ENCODE measurements around the gene EPHB2.

Gene EPHB2

DNA sequence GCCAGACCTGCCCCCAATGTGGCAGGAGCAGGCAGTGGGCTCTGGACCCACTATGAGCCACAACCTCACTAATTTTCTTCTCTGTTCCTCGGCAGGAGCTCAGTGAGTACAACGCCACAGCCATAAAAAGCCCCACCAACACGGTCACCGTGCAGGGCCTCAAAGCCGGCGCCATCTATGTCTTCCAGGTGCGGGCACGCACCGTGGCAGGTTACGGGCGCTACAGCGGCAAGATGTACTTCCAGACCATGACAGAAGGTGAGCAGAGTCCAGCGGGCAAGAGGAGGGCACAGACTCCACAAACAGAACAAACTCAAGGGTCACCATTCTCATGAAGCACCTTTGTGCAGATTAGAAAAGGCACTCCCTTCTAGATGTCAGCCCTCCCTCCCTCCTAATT is 182.2 kb downstream of the EPHB2 start:
- DNase-seq, result no peak

DNA sequence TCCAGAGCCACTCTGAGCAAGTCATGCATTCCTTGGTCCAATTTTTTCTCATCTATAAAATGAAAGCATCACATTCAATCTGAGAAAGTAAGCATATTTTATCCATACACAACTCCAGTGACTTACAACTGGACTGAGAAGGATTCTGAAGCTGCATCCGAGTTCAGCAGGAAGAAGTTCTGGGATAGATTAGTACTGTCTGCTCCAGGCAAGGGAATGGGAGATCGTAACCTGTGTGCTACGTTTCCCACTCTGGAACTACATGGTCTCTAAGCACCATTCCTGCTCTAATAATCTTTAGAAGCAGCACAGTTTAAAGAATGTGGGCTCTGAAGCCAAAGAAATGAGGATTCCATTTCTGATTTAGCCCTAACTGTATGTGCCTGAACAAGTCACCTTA is 182.7 kb downstream of the EPHB2 start:
- DNase-seq, result no peak

DNA sequence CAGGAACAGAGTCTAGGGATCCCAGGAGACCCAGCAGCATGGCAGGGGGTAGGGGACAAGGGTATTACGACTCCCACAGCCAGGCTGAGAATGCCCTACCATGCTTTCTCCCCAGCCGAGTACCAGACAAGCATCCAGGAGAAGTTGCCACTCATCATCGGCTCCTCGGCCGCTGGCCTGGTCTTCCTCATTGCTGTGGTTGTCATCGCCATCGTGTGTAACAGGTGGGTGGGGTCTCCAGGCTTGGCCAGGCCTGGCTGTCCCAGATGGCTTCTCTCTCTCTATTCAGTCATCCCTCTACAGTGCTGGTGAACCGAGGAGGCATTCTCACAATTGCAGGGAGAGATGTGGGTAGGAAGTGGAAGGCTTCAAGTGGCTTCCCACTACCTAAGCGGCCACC is 184.7 kb downstream of the EPHB2 start:
- DNase-seq, result no peak

DNA sequence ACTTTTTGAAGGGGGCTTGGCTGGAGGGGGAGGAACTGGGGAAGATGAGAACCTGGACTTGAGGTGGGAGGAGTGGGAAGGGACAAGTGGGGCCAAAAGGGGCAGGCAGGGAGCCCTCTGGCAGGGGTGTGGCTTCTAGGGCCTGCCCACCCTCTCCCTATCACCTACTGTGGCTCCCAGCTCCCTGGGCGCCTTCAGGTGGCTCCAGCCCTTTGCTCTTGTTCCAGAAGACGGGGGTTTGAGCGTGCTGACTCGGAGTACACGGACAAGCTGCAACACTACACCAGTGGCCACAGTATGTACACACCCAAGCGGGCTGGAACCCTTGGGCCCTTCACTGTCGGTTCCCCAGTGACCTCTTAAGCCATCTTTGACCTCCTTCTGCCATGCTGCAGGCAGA is 185.5 kb downstream of the EPHB2 start:
- no peak for DNase-seq

DNA sequence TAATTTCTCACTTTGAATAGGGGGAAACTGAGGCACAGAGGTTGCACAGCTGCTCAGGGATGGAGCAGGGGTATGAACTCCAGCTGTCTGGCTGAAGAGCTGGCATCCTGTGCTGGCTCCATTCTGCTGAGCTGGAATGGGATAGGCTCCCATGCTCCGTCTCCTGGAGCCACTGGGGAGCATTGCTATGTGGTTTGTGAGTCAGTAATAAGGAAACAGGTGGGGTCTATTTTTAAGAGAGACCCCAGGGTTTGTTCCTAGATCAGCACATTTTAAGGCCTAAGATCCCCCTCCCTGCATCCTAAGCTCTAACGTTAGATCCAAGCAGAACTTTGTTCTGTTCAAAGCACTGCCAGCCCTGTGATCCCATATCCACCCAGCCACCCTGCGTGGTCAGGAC is 189.8 kb downstream of the EPHB2 start:
- no peak for DNase-seq

- no peak for DNase-seq
Observed at GRCh38 chr1:22903113-22903512, 192.5 kb downstream of the EPHB2 start.

- no peak for DNase-seq
Observed at GRCh38 chr1:22906968-22907367, 196.3 kb downstream of the EPHB2 start.

DNA sequence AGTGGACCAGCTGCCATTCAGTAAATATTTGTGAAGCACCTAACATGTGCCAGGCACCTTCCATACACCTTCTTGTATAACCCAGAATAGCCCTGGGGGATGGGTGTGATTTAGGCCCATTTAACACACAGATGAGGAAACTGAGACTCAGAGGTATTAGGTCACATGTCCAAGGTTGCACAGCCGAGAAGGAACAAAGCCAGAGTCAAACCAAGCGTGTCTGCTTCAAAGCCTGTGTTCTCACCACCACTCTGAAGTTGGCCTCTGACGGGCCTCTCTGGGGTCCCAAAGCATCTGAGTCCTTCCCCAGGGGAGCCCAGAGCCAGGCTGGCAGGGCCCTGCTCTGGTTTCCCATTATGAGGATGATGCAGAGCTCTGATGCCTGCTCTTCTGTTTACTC is 196.9 kb downstream of the EPHB2 start:
- no peak for DNase-seq

DNA sequence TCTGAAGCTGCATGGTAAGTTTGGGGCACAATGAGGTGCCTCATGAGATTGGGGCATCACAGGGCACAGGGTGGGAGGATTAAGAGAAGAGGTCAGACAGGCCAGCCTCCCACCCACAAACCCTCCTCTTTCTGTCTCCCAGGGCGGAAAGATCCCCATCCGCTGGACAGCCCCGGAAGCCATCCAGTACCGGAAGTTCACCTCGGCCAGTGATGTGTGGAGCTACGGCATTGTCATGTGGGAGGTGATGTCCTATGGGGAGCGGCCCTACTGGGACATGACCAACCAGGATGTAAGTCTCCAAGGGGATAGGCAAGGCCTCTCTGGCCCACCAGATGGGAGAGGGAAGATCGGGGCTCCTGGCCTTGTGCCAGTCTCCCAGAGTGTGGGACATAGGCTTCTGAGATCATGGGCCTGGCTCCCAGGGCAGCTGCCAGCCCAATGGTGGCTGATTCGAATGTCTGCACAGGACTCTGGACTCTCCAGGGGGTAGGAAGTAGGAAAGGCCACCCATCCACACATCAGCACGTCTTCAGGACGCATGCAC is 198.3 kb downstream of the EPHB2 start:
- no peak for DNase-seq

GRCh38 chr1:22910286-22910685 is 199.6 kb downstream of the EPHB2 start:
- no peak for DNase-seq

GRCh38 chr1:22910986-22911651 is 200.5 kb downstream of the EPHB2 start:
- DNase-seq, result no peak

DNA sequence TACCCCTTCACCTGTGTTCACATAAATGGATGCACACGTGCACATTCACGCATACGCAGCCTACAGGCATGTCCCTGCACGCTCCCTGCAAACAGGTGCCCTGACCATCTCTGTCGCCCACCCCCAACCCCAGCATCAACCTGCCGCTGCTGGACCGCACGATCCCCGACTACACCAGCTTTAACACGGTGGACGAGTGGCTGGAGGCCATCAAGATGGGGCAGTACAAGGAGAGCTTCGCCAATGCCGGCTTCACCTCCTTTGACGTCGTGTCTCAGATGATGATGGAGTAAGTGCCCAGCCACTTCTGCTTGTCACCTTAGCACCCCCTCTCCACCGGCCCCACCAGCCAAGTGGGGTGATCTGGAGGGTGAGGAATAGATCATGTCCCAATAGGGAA is 201.7 kb downstream of the EPHB2 start:
- DNase-seq, result no peak

DNA sequence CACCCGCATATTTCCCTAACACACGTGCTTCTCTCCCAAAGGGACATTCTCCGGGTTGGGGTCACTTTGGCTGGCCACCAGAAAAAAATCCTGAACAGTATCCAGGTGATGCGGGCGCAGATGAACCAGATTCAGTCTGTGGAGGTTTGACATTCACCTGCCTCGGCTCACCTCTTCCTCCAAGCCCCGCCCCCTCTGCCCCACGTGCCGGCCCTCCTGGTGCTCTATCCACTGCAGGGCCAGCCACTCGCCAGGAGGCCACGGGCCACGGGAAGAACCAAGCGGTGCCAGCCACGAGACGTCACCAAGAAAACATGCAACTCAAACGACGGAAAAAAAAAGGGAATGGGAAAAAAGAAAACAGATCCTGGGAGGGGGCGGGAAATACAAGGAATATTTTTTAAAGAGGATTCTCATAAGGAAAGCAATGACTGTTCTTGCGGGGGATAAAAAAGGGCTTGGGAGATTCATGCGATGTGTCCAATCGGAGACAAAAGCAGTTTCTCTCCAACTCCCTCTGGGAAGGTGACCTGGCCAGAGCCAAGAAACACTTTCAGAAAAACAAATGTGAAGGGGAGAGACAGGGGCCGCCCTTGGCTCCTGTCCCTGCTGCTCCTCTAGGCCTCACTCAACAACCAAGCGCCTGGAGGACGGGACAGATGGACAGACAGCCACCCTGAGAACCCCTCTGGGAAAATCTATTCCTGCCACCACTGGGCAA is 202.9 kb downstream of the EPHB2 start:
- DNase-seq, result no peak

- no peak for DNase-seq
Observed at GRCh38 chr1:22914156-22914555, 203.5 kb downstream of the EPHB2 start.

DNA sequence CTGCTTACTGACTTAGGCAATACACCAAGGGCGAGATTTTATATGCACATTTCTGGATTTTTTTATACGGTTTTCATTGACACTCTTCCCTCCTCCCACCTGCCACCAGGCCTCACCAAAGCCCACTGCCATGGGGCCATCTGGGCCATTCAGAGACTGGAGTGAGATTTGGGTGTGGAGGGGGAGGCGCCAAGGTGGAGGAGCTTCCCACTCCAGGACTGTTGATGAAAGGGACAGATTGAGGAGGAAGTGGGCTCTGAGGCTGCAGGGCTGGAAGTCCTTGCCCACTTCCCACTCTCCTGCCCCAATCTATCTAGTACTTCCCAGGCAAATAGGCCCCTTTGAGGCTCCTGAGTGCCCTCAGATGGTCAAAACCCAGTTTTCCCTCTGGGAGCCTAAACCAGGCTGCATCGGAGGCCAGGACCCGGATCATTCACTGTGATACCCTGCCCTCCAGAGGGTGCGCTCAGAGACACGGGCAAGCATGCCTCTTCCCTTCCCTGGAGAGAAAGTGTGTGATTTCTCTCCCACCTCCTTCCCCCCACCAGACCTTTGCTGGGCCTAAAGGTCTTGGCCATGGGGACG is 204.1 kb downstream of the EPHB2 start:
- no peak for DNase-seq

DNA sequence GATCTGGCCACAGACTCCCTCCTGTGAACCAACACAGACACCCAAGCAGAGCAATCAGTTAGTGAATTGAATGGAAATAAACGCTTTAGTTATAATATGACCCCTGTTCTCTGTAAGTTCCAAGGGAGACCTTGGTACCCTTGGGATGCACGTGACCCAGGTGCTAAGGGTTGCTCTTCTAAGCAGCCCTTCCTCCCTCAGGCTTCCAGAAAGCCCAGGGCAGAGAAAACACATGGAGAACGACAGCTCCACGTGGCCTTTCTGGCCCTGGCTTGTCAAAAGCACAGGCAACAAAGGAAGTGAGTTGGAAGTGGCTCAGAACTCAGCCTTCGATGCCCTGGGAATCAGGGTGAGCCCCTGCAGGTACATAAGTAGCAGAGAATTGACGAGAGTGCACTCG is 204.6 kb downstream of the EPHB2 start:
- DNase-seq, result no peak

DNA sequence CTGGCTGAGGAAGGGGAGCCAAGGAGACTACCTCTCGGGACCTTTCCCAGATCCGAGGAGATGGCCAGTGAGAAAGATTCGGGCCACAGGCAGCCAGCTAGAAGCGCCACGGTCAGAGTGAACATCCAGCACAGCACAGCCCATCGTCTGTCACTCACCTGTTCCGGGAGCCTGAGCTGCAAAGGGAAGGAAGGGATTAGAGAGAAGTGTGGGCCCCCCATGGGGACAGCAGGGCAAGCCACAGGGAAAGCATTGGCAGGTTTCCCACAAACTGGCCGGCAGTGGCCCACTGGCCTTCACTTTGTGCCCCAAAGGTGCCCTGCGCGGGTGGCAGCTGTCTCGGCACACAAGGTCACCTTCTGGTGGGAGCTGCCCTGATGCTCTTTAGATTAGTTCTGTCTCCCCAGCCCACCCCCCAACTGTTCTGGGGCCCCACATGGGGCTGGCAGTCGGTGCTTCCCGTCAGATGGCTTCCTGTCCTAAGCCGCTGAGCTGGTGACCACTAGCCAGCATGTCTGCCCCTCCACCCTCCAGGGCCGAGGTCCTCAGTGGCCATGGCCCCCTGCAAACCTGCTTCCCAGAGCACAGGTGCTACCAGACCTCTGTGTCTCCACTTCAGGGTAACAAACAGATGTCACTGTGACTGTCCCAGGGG is 205.3 kb downstream of the EPHB2 start:
- DNase-seq, result no peak

DNA sequence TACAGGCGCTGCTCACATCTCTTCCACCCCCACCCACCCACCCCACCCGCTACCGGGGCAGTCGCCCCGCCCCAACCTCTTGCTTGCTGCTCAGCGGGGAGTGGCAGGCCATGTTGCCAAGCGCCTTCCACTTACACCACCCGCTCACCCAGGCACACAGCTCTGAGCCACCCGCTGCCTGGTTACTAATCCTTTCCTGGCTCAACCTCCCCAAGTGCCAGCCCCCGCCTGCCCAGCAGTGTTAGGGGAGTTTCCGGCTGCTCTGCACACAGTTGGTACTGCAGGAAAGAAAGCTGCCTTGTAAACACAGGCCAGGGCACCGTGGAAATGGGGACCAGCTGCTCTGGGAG is 205.8 kb downstream of the EPHB2 start:
- no peak for DNase-seq

GRCh38 chr1:22917989-22918388 is 207.3 kb downstream of the EPHB2 start:
- DNase-seq, result no peak

GRCh38 chr1:22918644-22919043 is 208.0 kb downstream of the EPHB2 start:
- DNase-seq, result no peak

DNA sequence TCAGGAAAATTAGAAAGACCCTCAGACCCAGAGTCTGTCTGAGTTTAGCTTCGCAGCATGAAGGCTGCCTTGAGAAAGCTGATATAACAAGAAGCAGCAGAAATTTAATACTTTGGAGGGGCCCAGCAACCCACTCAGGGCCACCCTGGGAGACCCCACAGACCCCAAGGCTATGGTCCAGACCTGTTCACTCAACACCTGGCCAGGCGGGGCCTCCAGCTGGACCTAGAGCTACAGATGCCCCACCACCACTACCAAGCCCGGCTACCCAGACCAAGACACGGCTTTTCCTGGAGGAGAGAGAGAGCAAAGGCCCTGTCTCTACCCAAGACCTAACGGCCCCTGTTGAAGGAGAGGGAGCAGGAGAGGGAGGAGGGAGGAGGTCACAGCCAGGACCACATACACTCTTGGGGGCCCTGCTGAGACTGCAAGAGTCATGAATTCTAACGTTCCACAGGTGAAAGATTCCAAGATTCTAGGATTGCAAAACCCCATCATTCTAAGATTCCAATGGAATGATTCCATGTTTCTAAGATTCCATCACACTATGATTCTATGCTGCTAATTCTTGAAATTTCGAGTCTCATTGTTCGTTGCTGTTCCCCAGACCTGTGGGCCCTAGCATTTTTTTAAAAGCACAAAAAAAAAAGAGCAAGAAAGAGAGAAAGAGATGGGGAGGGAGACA is 208.8 kb downstream of the EPHB2 start:
- DNase-seq, result no peak

DNA sequence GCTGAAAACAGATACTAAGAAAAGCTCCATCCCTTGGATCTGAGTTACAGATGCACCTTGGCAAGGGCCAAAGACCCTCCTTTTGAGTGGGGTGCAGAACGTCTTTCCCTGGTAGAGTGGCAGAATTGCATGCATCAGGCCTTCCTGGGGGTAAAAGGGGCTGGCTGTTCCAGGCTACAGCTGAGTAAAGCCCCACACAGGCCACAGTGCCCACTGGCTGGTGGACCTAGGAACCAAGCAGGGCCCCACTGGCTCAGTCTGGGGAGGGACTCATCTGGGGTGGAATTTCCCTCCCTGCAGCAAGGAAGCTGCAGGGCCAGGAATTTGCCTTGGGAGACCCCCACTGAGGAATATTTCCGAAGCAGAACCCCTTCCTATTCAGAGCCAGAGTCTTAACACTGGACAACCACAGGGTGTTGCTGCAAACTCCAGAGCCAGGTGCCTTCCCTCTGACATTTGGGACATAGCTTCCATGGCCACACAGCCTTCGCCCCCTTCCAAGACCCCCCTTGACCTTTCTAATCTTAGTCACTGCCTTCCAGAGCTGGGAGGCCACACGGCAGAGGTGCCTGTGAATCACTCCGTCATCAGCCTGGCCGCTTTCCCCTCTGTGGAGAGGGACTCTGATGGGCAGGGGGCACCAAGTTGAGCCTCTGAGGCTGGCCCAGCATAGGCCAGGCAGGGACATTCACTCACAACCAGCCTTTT is 209.5 kb downstream of the EPHB2 start:
- DNase-seq, result no peak
